GM19372 (cell line): ENCODE data around the gene DYNC2LI1.

ENCODE experiments used
- ATAC-seq: cut with Tn5 transposase; IDR thresholded peaks from one replicate; pipeline ENCODE4 v1.9.1; 2021; ENCODE audit warnings: mild to moderate bottlenecking, low read depth, moderate library complexity; ENCODE audit not compliant: unreplicated experiment

The DYNC2LI1 gene

GRCh38 chr2:43841949-43842865 is 68.4 kb downstream of the DYNC2LI1 start:
- ATAC-seq: no peak

DNA sequence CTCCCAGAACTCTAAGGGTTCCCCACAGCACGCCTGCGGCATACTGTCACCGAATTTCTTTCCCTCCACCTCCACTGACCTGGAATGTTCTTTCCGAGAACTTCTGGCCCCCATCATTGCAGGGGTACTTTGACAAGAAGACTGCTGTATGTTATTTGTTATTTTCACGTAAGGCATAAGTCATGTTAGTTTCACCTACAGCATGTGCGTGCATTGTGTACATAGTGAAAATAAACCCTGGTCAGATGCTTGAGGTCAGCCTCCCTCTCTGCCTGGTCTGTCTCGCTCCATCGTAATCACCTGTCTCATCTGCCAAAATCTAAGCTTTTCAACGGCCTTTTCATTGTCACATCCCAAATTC is 69.0 kb downstream of the DYNC2LI1 start:
- no peak for ATAC-seq

GRCh38 chr2:43845181-43845580 is 71.3 kb downstream of the DYNC2LI1 start:
- ATAC-seq: no peak

- ATAC-seq: no peak
Measured at GRCh38 chr2:43846140-43846793, 72.4 kb downstream of the DYNC2LI1 start.

DNA sequence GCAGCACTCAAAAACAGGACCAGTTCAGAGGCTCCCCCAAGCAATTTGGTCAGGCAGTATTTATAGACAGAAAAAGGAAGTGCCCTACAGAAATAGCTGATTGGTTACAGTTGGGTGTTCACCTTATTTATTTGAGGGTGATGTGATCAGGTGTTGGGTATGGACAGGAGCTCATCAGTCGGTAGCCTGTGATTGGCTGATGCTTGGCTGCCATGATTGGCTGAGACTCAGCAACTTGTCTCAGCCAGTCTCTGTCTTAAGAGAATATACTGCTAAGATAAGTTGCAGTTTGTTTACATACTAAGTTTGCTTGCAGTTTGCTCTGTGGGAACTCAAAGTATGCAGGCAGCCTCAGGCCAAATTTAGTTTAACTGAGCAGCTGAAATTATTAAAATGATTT is 74.4 kb downstream of the DYNC2LI1 start:
- no peak for ATAC-seq

GRCh38 chr2:43851011-43851980 is 77.5 kb downstream of the DYNC2LI1 start:
- no peak for ATAC-seq

- ATAC-seq: no peak
Measured at GRCh38 chr2:43852196-43852730, 78.4 kb downstream of the DYNC2LI1 start.

DNA sequence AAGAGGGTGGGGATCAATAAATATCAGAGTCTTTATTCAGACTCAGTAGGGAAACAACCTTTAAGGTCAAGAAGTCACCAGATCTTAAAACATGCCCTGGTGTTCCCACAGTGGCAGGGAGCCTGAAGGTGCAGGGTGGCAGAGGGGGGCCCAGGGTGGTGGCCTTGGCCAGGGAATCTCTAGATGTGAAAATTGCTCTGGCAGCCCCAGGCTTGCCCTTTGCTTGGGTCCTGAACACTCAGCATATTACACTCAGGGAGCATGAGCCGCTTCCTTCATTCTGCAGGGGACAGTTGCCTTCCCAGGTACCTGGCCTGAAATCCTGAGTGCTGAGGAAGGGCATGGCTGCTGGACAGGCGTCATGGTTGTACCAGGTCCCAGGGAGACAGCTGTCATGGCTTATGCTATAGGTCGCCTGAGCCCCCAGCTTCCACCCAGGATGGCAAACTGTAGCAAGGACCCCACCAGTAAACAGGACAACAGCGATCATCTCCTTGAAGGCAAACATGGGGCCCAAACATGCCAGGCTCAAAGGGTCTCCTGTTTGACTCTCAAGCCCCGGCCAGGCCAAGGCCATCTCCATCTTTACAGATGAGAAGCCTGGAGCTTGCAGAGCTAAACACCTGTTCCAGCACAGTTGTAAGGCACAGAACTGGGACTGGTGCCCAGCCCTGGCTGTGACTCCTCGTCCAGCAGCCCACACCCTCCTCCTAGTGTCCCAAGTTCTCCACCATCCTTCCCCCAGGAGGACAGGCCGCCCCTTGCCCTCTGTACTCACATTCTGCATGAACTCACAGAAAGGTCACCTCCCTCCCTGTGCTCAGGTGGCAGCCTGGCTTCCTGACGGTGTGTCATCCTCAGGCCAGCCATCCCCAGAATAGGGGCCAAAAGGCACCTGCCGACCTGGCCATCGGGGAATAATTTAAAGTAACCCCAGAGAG is 79.6 kb downstream of the DYNC2LI1 start:
- no peak for ATAC-seq

DNA sequence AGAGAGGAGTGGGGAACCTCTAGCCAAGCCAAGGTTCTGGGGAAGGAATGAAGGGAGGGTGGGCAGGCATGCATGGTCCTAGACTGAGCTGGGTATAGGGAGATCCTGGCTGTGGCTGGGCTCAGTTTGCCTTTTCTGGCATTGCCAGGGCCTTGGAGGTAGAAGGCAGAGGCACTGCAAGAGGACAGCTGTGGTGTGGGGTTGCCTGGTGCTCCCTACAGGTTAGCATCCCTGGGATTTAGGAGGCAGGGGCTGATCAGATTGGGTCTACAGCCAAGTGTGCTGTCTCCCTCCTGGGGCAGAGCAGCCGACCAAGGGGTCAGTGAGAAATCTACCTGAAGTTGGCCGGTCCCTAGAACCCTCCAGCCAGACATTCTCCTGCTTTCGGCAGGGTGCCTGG is 80.8 kb downstream of the DYNC2LI1 start:
- no peak for ATAC-seq

GRCh38 chr2:43855292-43855691 is 81.5 kb downstream of the DYNC2LI1 start:
- ATAC-seq: no peak
